DMS153 treated with DMSO at 0.1 percent for 48 hours (cell line): Measurements from ENCODE around the gene B3GALNT1.

Experiments used
- DNase-seq: peaks from one replicate; lab custom pipeline; 2025; ENCODE audit not compliant: unreplicated experiment; lab: John Stamatoyannopoulos, UW

Gene B3GALNT1

GRCh38 chr3:161104561-161105551 is at the start of gene B3GALNT1:
B3GALNT1 (minus strand) TSS chr3:161105349; CDS start chr3:161086754, 18,595 bp downstream.
- DNase-seq: no peak

- no peak for DNase-seq
Observed at GRCh38 chr3:161153480-161153879, 48.3 kb upstream of the B3GALNT1 start.

GRCh38 chr3:161150001-161150525 is 44.9 kb upstream of the B3GALNT1 start:
- DNase-seq: no peak

- no peak for DNase-seq
Observed at GRCh38 chr3:161149529-161149928, 44.4 kb upstream of the B3GALNT1 start.

GRCh38 chr3:161148832-161149475 is 43.8 kb upstream of the B3GALNT1 start:
- DNase-seq: no peak

- no peak for DNase-seq
Observed at GRCh38 chr3:161142486-161142885, 37.3 kb upstream of the B3GALNT1 start.

GRCh38 chr3:161139686-161140085 is 34.5 kb upstream of the B3GALNT1 start:
- no peak for DNase-seq

GRCh38 chr3:161137260-161137659 is 32.1 kb upstream of the B3GALNT1 start:
- no peak for DNase-seq

- no peak for DNase-seq
Observed at GRCh38 chr3:161132391-161132790, 27.2 kb upstream of the B3GALNT1 start.

- DNase-seq: no peak
Observed at GRCh38 chr3:161126495-161126894, 21.3 kb upstream of the B3GALNT1 start.

- no peak for DNase-seq
Observed at GRCh38 chr3:161117646-161118045, 12.5 kb upstream of the B3GALNT1 start.

- DNase-seq: no peak
Observed at GRCh38 chr3:161108840-161109239, 3.7 kb upstream of the B3GALNT1 start.

GRCh38 chr3:161107311-161107710 is 2.2 kb upstream of the B3GALNT1 start:
- no peak for DNase-seq

GRCh38 chr3:161103776-161104385 is 1.3 kb downstream of the B3GALNT1 start:
- DNase-seq: no peak

GRCh38 chr3:161101609-161102008 is 3.5 kb downstream of the B3GALNT1 start:
- no peak for DNase-seq

GRCh38 chr3:161100994-161101393 is 4.2 kb downstream of the B3GALNT1 start:
- DNase-seq: no peak

- DNase-seq: peak; percentile 20
Observed at GRCh38 chr3:161096771-161097367, 8.3 kb downstream of the B3GALNT1 start.

- DNase-seq: no peak
Observed at GRCh38 chr3:161093895-161094294, 11.3 kb downstream of the B3GALNT1 start.

- no peak for DNase-seq
Observed at GRCh38 chr3:161084277-161084676, 20.9 kb downstream of the B3GALNT1 start.

- DNase-seq: no peak
Observed at GRCh38 chr3:161083131-161083530, 22.0 kb downstream of the B3GALNT1 start.

- no peak for DNase-seq
Observed at GRCh38 chr3:161082063-161082462, 23.1 kb downstream of the B3GALNT1 start.
